GM10248 (cell line): Measurements from ENCODE around the gene DCAF10.
"Not testable (repeated sequence)": the region's sequence is repeated elsewhere in the genome, so short reads cannot be mapped to it uniquely, and the experiment has no call there.

ENCODE experiments used
- CTCF ChIA-PET: fragments of 300-600 bp; sonication (Branson Sonifier 250); formaldehyde crosslinking; extraction: SDS; loops from one replicate; lab custom pipeline; 2021; ENCODE audit warnings: antibody characterized with exemption; lab: Yijun Ruan, JAX
- POLR2A ChIA-PET: fragments of 350-650 bp; sonication (Branson Sonifier 250); formaldehyde crosslinking; extraction: SDS; loops from one replicate; lab custom pipeline; 2020; ENCODE audit warnings: antibody characterized with exemption; lab: Yijun Ruan, JAX
- DNase-seq: peaks from one replicate; pipeline ENCODE4 v3.0.0; 2012; ENCODE audit errors: extremely low spot score
- CTCF ChIP-seq: IDR thresholded peaks from 2 replicates; pipeline ENCODE4 v1.5.1; 2012; ENCODE audit warnings: mild to moderate bottlenecking, low read depth; ENCODE audit errors: extremely low read depth, missing control alignments, control extremely low read depth

The DCAF10 gene

GRCh38 chr9:37758747-37759146 lies 41.9 kb upstream of the DCAF10 start:
- CTCF ChIA-PET: interaction anchor here (1.7 kb wide), 1 partner anchor 11 kb away, joined by 6 read pairs; no protein-coding TSS in a partner anchor
- POLR2A ChIA-PET: no interaction called here
- DNase-seq: no peak
- TF ChIP-seq CTCF: no peak

- DNase-seq: no peak
- TF ChIP-seq CTCF: no peak
- POLR2A ChIA-PET: no interaction called here
- CTCF ChIA-PET: interaction anchor here (1.2 to 1.7 kb wide), 3 partner anchors 12 to 24 kb away, joined by 3 to 6 read pairs (median 3); partner anchors contain the start of gene EXOSC3
Observed at GRCh38 chr9:37760416-37761161, 40.0 kb upstream of the DCAF10 start.

- DNase-seq: no peak
- CTCF ChIA-PET: interaction anchor here (1.4 kb wide), 1 partner anchor 23 kb away, joined by 3 read pairs; the partner anchor contains the start of gene EXOSC3
- POLR2A ChIA-PET: no interaction called here
- no peak for TF ChIP-seq CTCF
Observed at GRCh38 chr9:37761511-37761910, 39.1 kb upstream of the DCAF10 start.

- CTCF ChIA-PET, DNase-seq, POLR2A ChIA-PET: not testable (repeated sequence)
Observed at GRCh38 chr9:37765263-37765662, 35.3 kb upstream of the DCAF10 start.

GRCh38 chr9:37769306-37769705 lies 31.3 kb upstream of the DCAF10 start:
- POLR2A ChIA-PET: interaction anchor here (0.7 to 1.3 kb wide), 2 partner anchors 16 to 32 kb away, joined by 3 to 5 read pairs; partner anchors contain the start of gene EXOSC3
- no peak for TF ChIP-seq CTCF
- CTCF ChIA-PET: interaction anchor here (1.9 kb wide), 1 partner anchor 21 kb away, joined by 4 read pairs; no protein-coding TSS in a partner anchor
- no peak for DNase-seq

- ChIA-PET POLR2A (interaction anchor here (0.7 kb wide), 1 partner anchor 31 kb away, joined by 5 read pairs; no protein-coding TSS in a partner anchor), CTCF (interaction anchor here (1.9 kb wide), 1 partner anchor 20 kb away, joined by 4 read pairs; no protein-coding TSS in a partner anchor)
- no peak for DNase-seq
- TF ChIP-seq CTCF: no peak
Observed at GRCh38 chr9:37769995-37770394, 30.6 kb upstream of the DCAF10 start.

- POLR2A ChIA-PET: no interaction called here
- TF ChIP-seq CTCF: no peak
- CTCF ChIA-PET: interaction anchor here (0.9 to 1.5 kb wide), 3 partner anchors 8 to 18 kb away, joined by 3 to 5 read pairs (median 3); partner anchors contain the start of gene EXOSC3
- DNase-seq: no peak
Observed at GRCh38 chr9:37775216-37775919, 25.2 kb upstream of the DCAF10 start.
